Activated naive CD8-positive, alpha-beta T cell treated with anti-CD3 and anti-CD28 coated beads, Interleukin-2, amount 50 U/mL, for 24 hours (primary cell): ENCODE measurements around the gene PPP1R15A.
"Not testable (repeated sequence)": the region's sequence is repeated elsewhere in the genome, so short reads cannot be mapped to it uniquely, and the experiment has no call there.

ENCODE experiments used
- ATAC-seq: fragments of 150-1000 bp; cut with Tn5 transposase; one replicate; pipeline ENCODE4 v1.10.0; 2021
- DNase-seq: peaks from one replicate; pipeline ENCODE4 v3.0.0; 2021
- H3K27ac Mint-ChIP-seq: one replicate; pipeline ENCODE4 v1.8.0; 2021; ENCODE audit warnings: mild to moderate bottlenecking, mixed read lengths
- H3K27me3 Mint-ChIP-seq: one replicate; pipeline ENCODE4 v1.8.0; 2021; ENCODE audit warnings: mixed read lengths
- H3K36me3 Mint-ChIP-seq: one replicate; pipeline ENCODE4 v1.8.0; 2021; ENCODE audit warnings: low read depth, mixed read lengths
- H3K4me1 Mint-ChIP-seq: one replicate; pipeline ENCODE4 v1.8.0; 2021; ENCODE audit warnings: mixed read lengths
- H3K4me3 Mint-ChIP-seq: one replicate; pipeline ENCODE4 v1.8.0; 2021; ENCODE audit warnings: mild to moderate bottlenecking, moderate library complexity, mixed read lengths
- H3K9me3 Mint-ChIP-seq: one replicate; pipeline ENCODE4 v1.8.0; 2021; ENCODE audit warnings: mixed read lengths

The PPP1R15A gene

DNA sequence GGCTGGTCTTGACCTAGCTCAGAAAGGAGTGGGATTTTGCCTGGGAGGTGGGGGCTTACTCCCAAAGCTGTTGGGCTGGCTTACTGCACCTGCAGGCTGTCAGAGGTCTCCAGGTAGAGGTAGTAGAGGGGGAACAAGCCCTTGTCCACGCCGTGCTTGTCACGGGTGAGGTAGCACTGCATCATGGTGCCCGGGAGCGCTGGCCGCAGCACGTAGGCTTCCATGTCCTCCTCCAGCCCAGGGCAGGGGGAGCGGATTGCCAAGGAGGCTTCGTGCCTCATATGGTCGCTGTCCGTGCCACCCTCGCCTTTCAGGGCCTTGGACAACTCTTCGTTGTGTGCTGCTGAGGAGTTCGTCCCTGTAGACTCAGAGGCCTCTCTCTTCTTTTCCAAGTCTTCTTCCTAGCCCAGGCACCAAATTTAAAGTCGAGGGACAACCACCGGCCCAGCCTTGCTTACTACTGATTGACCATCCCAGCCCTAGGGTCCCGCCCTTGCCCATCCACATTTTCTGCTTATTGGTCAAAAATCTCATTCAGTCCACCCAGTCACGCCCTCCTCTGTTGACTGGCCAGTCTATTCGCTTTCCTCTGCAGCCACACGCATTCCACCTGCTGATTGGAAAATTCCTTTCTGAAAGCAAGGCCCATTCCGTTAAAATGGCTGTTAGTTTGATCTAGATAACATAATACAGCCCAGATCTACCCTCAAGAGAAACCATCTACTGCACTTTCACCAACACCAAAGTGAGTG lies 15.8 kb downstream of the PPP1R15A start:
- H3K4me3 Mint-ChIP-seq = no peak overlapping the region

DNA sequence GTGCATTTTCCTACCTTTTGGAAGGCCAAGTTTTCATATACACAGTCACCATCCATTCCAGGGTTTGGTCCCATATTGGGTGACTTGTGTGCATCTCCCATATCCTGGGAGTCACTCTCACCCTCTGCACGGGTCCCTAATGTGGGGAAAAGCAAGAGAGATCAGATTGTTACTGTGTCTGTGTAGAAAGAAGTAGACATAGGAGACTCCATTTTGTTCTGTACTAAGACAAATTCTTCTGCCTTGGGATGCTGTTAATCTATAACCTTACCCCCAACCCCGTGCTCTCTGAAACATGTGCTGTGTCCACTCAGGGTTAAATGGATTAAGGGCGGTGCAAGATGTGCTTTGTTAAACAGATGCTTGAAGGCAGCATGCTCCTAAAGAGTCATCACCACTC lies 17.3 kb downstream of the PPP1R15A start:
- H3K27ac Mint-ChIP-seq, H3K4me1 Mint-ChIP-seq, H3K4me3 Mint-ChIP-seq, H3K36me3 Mint-ChIP-seq, ATAC-seq, DNase-seq, H3K9me3 Mint-ChIP-seq: not testable (repeated sequence)
- H3K27me3 Mint-ChIP-seq = peaks cover 12% of the 10 kb centered on the region

More for the DNA sequence above, 15.8 kb downstream of the PPP1R15A start:
- no peaks in the 10 kb centered on the region for H3K36me3 Mint-ChIP-seq
- H3K27me3 Mint-ChIP-seq = peaks cover 9% of the 10 kb centered on the region
- H3K4me1 Mint-ChIP-seq = peaks cover 2% of the 10 kb centered on the region
- ATAC-seq (no peak), DNase-seq (no peak)
- no peak overlapping the region for H3K27ac Mint-ChIP-seq
- H3K9me3 Mint-ChIP-seq = no peaks in the 10 kb centered on the region

DNA sequence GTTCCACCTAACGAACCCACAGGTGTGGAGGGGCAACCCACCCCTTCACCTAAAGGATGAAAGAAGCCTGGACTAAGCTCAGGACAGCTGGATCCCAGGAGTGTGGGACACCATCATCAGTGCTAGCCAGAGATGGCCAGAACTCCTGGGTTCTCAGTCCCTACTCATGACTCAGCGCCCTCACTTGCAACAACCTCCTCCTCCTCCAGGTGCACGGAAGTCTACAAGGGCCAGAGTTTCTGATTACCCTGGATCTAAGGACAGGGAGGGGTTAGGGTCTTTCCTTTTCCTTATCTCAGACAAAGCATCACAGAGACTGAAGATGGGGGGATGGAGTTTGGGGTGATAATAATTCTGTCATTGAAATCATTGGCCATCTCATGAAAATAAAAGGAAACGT lies 18.3 kb downstream of the PPP1R15A start:
- ATAC-seq (no peak), DNase-seq (no peak)
- H3K27me3 Mint-ChIP-seq = peaks cover 22% of the 10 kb centered on the region

DNA sequence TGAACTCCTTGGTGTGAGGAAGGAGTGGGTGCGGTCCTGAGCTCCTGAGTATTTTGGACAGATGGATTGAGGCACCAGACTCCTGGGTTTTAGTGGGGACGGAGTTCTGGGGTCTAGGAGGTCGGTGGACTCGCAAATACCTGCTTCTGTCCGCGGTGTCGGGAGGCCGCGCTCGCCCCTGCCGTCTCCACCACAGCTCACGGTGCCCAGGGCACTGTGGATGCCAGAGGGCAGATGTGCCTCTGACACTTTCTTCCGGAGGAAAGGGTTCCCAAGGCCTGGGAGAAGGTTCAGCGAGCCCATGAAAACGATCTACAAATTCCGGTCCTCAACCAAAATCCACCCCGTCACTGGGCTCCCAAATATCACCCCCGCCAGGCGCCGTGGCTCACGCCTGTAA lies 23.0 kb downstream of the PPP1R15A start:
- DNase-seq (no peak), ATAC-seq (no peak)
- Mint-ChIP-seq H3K36me3 (no peaks in the 10 kb centered on the region), H3K4me3 (peak overlapping the region; percentile 34), H3K27ac (no peak overlapping the region), H3K9me3 (no peaks in the 10 kb centered on the region), H3K4me1 (peaks cover 22% of the 10 kb centered on the region), H3K27me3 (peaks cover 25% of the 10 kb centered on the region)

More for the DNA sequence above, 18.3 kb downstream of the PPP1R15A start:
- H3K9me3 Mint-ChIP-seq = no peaks in the 10 kb centered on the region
- H3K4me3 Mint-ChIP-seq = no peak overlapping the region
- H3K27ac Mint-ChIP-seq = peak overlapping the region; percentile 42
- peaks cover 6% of the 10 kb centered on the region for H3K4me1 Mint-ChIP-seq
- no peaks in the 10 kb centered on the region for H3K36me3 Mint-ChIP-seq

DNA sequence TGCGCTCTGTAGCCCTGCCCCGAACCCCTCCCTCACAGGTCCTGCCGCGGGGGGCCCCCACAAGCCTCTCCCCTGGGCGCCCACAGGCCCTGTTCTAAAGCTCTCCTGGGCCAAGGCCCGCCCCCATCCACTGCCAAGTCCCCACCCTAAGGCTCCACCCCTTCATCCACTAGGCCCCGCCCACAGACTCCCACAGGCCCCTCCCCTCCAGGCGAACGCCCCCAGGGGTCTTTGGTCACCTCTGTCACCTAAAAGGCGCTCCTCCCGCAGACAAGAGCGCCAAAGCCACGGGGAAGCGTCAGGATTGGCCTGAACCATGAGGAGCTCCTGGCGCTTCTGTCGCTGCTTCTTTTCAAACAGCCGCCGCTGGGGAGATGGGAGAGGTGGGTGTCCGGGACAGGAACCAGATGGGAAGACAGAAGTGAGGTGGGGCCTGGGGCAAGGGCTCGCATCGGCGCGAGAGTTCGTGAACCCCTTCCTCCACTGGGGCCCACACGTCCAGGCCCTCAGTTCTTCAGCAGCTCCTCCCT lies 24.0 kb downstream of the PPP1R15A start:
- peak; percentile 21 for ATAC-seq
- H3K27me3 Mint-ChIP-seq = peaks cover 20% of the 10 kb centered on the region
- H3K27ac Mint-ChIP-seq = no peak overlapping the region

DNA sequence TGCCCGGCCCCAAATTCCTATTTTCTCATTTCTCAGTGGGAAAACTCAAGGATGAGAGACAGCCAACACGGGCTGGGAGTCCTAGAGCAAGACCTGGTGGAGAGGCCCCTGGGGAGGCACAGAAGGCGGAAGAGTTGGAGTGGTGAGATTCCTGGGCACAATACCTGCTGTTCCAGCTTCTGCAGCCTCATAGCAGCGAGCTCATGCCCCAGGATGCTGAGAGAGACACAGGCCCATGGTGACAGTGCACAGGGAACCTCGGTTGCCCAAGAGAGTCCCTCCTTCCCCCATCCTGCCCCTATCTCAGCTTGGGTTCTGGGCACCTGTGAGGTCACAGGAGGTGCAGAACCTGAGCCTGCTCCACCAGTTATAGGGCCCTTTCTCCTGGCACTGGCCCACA lies 25.0 kb downstream of the PPP1R15A start:
- Mint-ChIP-seq H3K27ac (no peak overlapping the region), H3K9me3 (no peaks in the 10 kb centered on the region), H3K36me3 (peaks cover 6% of the 10 kb centered on the region), H3K4me3 (no peak overlapping the region), H3K27me3 (peaks cover 16% of the 10 kb centered on the region), H3K4me1 (peaks cover 32% of the 10 kb centered on the region)
- ATAC-seq (no peak), DNase-seq (no peak)

More for the DNA sequence above, 24.0 kb downstream of the PPP1R15A start:
- H3K36me3 Mint-ChIP-seq = peaks cover 3% of the 10 kb centered on the region
- peak; percentile 60 for DNase-seq
- no peaks in the 10 kb centered on the region for H3K9me3 Mint-ChIP-seq
- H3K4me1 Mint-ChIP-seq = peaks cover 30% of the 10 kb centered on the region
- H3K4me3 Mint-ChIP-seq = peak overlapping the region; percentile 34

DNA sequence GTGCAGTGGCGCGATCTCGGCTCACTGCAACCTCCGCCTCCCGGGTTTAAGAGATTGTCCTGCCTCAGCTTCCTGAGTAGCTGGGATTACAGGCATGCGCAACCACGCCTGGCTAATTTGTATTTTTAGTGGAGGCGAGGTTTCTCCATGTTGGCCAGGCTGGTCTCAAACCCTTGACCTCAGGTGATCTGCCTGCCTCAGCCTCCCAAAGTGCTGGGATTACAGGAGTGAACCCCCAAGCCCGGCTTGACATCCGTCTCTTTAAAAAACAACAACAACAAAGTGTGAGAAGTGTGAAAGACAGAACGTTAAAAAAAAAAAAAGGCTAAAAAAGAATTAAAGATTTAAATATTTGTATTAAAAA lies 27.1 kb downstream of the PPP1R15A start:
- H3K27me3 Mint-ChIP-seq = peaks cover 14% of the 10 kb centered on the region
- H3K9me3 Mint-ChIP-seq, ATAC-seq, DNase-seq: not testable (repeated sequence)
- peaks cover 37% of the 10 kb centered on the region for H3K4me1 Mint-ChIP-seq
- peak overlapping the region; percentile 95 for H3K4me3 Mint-ChIP-seq
- H3K27ac Mint-ChIP-seq = peak overlapping the region; percentile 97
- peaks cover 10% of the 10 kb centered on the region for H3K36me3 Mint-ChIP-seq

DNA sequence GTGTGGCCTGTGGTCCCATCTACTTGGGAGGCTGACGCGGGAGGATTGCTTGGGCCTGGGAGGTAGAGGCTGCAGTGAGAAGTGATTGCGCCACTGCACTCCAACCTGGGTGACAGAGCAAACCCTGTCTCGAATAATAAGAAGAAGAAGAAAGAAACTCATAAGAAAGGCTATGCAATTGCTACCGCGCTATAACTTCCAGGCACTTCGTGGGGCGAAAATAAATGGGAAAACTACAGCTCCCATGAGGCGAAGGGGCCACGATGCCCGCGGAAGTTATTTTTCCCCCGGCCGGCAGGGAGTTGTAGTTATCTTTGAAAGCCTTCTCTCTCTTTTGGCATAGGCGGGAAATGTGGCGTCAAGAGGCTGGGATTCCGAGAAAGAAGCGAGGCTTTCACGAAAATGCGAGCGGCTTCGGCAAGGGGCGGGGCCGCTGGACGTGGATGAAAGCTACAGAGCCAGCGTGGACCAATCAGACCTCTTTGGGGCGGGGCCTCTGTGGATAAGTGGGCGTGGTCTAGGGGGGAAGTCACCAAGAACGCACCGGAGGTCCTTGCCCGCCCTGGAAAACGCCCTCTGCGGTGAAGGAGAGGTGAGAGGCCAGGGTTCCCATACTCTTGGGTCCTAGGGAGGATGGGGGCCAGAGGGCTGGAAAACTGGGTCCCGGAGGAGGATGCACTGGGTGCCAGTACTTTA lies 27.7 kb downstream of the PPP1R15A start, which contains the start of gene NUCB1:
NUCB1 (plus strand) TSS at position 532 of the 696 bp plus-strand sequence. CDS start 485 bp downstream, outside the sequence.
- no peaks in the 10 kb centered on the region for H3K9me3 Mint-ChIP-seq
- H3K36me3 Mint-ChIP-seq = peaks cover 15% of the 10 kb centered on the region
- peaks cover 33% of the 10 kb centered on the region for H3K4me1 Mint-ChIP-seq
- peak within 1 kb of the TSS; percentile 95 for H3K4me3 Mint-ChIP-seq
- ATAC-seq = peak; percentile 89
- peaks cover 9% of the 10 kb centered on the region for H3K27me3 Mint-ChIP-seq
- peak; percentile 99 for DNase-seq
- peak within 1 kb of the TSS; percentile 97 for H3K27ac Mint-ChIP-seq

DNA sequence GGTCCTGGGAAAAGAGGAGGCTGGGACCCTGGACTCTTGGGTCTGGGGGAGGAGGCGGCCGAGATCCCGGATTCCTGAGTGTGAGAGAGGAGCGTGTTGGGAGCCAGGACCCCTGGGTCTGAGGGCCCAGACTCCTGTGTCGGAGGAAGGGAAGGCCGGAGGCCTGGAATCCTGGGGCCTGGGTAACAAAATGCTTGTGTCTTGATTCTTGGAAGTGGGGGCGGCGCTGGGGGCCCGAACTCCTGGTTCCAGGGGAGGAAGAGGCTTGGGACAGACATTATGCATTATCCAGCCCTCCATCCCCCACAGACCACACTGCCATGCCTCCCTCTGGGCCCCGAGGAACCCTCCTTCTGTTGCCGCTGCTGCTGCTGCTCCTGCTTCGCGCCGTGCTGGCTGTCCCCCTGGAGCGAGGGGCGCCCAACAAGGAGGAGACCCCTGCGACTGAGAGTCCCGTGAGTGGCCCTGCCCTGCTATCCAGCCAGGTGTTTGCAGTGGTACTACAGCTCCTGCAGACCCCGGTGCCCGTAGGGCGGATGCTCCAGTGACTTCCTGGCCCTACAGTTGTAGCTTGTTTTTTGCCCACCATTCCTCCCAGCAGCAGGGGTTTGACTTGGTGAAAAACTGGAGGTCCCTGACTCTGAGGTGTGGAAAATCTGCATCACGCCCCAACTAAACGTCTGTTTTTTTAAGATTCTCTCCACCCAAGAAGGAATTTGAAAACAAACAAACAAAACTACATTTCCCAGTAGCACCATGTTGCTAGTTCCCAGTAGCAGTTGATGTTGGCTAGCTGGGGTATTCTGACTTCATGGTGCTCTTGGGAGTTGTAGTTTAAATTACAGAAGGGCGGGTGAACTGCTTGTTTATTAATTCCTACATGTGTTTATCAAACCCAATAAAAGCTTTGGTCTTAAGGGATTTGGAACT lies 28.5 kb downstream of the PPP1R15A start:
- Mint-ChIP-seq H3K4me1 (peaks cover 32% of the 10 kb centered on the region), H3K36me3 (peaks cover 20% of the 10 kb centered on the region), H3K4me3 (peak overlapping the region; percentile 95), H3K27ac (peak overlapping the region; percentile 97), H3K27me3 (peaks cover under 1% of the 10 kb centered on the region), H3K9me3 (no peaks in the 10 kb centered on the region)
- ATAC-seq (no peak), DNase-seq (peak; percentile 31)

DNA sequence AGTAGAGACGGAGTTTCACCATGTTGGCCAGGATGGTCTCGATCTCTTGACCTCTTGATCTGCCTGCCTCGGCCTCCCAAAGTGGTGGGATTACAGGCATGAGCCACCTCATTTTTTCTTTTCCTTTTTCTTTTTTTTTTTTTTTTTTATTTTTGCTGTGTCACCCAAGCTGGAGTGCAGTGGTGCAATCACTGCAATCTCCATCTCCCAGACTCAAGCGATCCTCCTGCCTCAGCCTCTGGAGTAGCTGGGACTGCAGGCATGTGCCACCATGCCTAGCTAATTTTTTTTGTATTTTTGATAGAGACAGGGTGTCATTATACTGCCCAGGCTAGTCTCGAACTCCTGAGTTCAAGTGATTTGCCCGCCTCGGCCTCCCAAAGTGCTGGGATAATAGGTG lies 30.1 kb downstream of the PPP1R15A start:
- H3K4me3 Mint-ChIP-seq = peak overlapping the region; percentile 16
- DNase-seq, H3K27ac Mint-ChIP-seq, ATAC-seq, H3K9me3 Mint-ChIP-seq, H3K27me3 Mint-ChIP-seq: not testable (repeated sequence)
- peaks cover 26% of the 10 kb centered on the region for H3K36me3 Mint-ChIP-seq
- H3K4me1 Mint-ChIP-seq = peaks cover 25% of the 10 kb centered on the region

DNA sequence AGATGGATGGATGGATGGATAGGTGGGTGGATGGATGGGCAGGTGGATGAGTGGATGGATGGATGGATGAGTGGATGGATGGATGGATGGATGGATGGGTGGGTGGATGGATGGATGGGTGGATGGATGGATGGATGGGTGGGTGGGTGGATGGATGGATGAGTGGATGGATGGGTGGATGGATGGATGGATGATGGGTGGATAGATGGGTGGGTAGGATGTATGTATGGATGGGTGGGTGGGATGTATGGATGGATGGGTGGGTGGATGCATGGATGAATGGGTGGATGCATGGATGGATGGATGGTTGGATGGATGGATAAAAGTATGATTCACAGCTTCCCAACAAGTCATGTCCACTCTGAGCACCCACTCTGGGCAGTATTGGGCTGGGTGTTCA lies 31.6 kb downstream of the PPP1R15A start:
- Mint-ChIP-seq H3K4me1 (peaks cover 25% of the 10 kb centered on the region), H3K36me3 (peaks cover 33% of the 10 kb centered on the region)
- not testable (repeated sequence) for H3K4me3 Mint-ChIP-seq, H3K27ac Mint-ChIP-seq, DNase-seq, ATAC-seq, H3K27me3 Mint-ChIP-seq, H3K9me3 Mint-ChIP-seq

DNA sequence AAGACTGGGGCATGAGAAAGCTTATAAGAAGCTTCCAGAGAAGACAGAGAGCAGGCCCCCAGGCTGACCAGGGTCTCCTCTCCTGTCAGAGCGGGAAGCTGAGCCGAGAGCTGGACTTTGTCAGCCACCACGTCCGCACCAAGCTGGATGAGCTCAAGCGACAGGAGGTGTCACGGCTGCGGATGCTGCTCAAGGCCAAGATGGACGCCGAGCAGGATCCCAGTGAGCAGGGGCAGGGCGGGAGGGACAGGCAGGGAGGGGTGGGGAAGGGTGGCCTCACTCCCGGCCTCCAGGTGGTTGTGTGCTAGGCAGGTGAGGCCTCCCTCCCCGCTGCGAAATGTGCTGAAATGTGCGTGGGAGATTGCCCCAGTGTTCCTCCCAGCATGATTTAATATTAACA lies 33.4 kb downstream of the PPP1R15A start:
- Mint-ChIP-seq H3K36me3 (peaks cover 39% of the 10 kb centered on the region), H3K4me1 (peaks cover 16% of the 10 kb centered on the region)

DNA sequence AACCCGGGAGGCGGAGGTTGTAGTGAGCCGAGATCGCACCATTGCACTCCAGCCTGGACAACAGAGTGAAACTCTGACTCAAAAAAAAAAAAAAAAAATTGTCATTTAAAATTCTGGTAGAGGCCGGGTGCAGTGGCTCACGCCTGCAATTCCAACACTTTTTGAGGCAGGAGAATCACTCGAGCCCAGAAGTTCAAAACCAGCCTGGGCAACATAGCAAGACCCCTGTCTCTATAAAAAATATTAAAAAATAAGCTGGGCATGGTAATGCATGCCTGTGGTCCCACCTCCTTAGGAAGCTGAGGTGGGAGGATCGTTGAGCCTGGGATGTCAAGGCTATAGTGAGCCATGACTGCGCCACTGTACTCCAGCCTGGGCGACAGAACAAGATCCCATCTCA lies 34.1 kb downstream of the PPP1R15A start:
- H3K4me1 Mint-ChIP-seq = peaks cover 9% of the 10 kb centered on the region
- H3K36me3 Mint-ChIP-seq = peaks cover 41% of the 10 kb centered on the region
- H3K27ac Mint-ChIP-seq = no peak overlapping the region
- no peaks in the 10 kb centered on the region for H3K9me3 Mint-ChIP-seq
- ATAC-seq (no peak), DNase-seq (no peak)
- no peaks in the 10 kb centered on the region for H3K27me3 Mint-ChIP-seq
- no peak overlapping the region for H3K4me3 Mint-ChIP-seq

More for the DNA sequence above, 33.4 kb downstream of the PPP1R15A start:
- H3K27ac Mint-ChIP-seq = no peak overlapping the region
- no peaks in the 10 kb centered on the region for H3K9me3 Mint-ChIP-seq
- no peaks in the 10 kb centered on the region for H3K27me3 Mint-ChIP-seq
- H3K4me3 Mint-ChIP-seq = no peak overlapping the region
- DNase-seq = no peak
- ATAC-seq = no peak

DNA sequence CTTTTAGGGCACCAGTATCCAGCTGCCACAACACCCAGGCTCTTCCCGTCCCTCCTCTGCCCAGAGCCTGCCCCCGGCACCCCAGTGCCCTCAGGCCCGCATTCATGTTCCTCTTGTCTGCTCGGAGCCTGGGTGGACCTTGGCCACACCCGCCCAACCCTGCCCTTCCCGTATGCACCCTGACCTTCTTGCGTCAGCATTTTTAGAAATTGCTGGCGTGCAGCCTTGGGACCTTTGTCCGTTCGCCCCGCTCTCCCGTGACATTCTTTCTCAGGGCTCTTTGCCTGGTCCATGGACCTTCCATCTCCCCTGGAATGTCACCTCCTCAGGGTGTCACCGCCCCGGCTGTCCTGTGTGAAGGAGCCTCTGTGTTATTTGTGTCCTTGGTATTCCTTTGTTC lies 35.5 kb downstream of the PPP1R15A start:
- ATAC-seq (no peak), DNase-seq (no peak)
- Mint-ChIP-seq H3K4me1 (peaks cover under 1% of the 10 kb centered on the region), H3K9me3 (no peaks in the 10 kb centered on the region), H3K27ac (no peak overlapping the region), H3K27me3 (no peaks in the 10 kb centered on the region), H3K4me3 (no peak overlapping the region), H3K36me3 (peaks cover 41% of the 10 kb centered on the region)
